Activated effector memory CD4-positive, alpha-beta T cell treated with Interleukin-2 at 50 U/mL for 16 hours (primary cell): ENCODE results near the gene STIM1.
A peak's percentile ranks its signal among the peaks of the same experiment; 100 is the strongest.

Experiments used
- DNase-seq: peaks from one replicate; pipeline ENCODE4 v3.0.0-alpha.2; 2020

The STIM1 gene

DNA sequence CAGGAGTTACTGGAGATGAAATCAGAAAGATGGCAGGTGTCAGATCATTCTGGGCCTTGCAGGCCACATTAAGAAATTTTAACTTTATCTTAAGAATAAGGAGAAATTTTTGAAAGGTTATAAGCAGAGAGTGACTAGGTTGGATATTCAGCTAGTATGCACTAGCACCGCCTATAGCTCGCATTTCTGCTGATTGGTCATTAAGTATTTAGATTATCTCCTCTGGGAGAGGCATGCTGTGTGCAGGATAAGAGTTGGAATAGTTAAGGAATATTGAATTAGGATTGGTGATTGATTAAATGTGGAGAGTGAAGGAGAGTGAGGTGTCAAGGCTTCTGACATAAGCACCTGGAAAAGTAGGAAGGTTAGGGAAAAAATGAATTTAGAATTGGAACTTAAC, 100.6 kb downstream of the STIM1 start:
- no peak for DNase-seq

DNA sequence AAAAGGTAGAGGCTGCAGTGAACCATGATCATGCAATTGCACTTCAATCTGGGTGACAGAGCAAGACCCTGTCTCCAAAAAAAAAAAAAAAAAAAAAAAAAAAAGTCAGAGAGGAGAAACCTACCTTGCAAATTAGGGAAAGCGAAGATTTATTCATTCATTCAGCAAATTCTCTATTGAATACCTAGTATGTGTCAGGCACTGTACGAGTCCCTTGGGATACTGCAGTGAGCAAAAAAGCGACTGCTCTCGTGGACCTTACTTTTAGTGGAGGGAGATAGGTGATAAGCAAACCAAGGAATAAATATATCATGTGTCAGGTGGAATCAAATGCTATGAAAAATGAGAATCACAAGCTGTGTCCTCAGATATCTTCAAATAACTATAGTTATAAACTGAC, 101.3 kb downstream of the STIM1 start:
- DNase-seq: no peak

DNA sequence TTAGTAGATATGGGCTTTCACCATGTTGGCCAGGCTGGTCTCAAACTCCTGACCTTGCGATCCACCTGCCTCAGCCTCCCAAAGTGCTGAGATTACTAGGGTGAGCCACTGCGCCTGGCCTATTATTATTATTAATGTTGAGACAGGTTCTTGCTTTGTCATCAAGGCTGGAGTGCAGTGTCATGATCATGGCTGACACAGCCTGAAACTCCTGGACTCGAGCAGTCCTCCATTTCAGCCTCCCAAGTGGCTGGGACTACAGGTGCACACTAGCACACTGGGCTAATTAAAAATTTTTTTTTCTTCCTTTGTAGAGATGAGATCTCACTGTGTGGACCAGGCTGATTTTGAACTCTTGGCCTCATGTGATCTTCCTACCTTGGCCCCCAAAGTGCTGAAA, 102.0 kb downstream of the STIM1 start:
- DNase-seq: no peak

DNA sequence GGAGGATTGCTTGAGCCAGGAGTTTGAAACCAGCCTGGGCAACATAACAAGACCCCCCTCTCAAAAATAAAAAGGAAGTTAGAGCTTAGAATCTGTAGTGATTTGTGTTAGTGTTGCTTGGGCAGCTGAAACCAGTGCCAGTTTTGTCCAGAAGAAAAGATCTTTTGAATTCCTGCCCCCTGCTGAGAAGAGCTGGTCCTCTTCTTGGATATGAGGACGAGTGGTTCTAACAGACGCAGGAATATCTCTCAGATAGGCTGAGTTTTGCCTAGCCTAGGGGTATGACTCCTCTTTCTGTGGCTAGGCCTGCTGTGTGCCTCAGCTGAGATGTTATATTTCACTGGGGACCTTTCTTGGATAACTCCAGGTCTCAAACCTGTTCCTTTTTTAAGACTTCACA, 102.8 kb downstream of the STIM1 start:
- DNase-seq: no peak

DNA sequence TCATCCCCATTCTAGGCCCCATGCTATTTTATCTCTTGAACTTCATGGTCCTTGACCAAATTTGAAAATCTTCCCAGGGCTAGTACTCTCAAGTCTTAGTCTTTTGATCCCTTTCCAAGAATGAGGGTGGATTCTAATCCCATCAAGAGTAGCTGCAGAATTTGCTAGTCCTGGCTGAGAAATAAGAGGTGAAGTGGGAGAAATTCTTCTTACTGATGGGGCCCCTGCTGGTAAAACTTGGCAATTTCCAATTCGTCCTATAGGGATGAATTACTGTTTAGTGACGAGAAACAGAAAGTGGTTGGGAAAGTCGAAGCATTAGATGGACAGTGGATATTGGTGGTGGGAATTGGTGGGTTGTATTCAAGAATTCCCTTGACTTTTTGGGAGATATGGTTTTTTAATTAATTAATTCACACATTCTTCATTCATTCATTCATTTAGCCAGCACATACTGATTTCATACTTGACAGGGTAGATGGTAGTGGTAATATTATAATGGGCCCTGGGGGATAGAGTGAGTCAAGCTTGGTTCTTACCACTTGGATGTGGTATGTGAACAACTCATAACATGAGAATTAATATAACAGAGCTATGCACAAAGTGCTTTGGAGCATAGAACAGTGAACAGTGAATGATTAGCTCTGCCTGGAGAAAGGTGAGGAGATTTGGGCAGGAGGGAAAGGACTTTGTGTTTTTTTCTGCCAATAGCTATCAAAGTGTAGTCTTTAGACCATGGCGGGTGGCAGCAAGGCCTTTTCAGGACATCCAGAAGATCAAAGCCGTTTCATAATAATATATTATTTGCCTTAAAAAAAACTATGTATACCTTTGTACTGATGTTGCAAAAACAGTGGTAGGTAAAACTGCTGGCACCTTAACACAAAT, 103.8 kb downstream of the STIM1 start:
- DNase-seq: no peak

DNA sequence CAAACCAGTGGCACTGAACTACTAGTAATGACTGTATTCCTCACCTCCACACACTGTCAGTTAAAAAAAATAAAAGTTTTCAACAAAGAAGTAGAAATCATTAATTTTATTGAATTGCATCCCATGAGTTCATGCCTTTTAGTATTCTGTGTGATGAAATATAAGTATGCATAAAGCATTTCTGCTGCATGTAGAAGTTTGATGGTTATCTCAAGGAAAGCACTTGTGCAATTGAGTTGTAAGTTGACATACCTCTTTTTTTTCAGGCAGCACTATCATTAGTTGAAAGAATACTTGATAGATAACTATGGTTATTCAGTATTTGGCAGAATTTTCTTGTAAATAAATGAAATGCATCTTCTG, 104.4 kb downstream of the STIM1 start:
- no peak for DNase-seq

DNA sequence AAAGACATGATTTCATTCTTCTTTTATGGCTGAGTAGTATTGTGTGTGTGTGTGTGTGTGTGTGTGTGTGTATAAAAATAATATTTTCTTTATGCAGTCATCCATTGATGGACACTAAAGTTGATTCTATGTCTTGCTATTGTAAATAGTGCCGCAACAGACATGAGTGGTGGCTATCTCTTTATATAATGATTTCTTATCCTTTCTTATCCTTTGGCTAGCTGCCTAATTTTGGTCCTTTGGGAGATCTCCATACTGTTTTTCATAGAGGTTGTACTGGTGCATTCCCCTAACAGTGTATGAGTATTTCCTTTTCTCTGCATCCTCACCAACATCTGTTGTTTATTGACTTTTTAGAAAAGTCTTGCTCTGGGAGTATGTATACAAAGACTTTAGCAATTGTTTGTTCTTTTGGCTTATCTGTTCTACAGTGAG, 107.0 kb downstream of the STIM1 start:
- DNase-seq: no peak

DNA sequence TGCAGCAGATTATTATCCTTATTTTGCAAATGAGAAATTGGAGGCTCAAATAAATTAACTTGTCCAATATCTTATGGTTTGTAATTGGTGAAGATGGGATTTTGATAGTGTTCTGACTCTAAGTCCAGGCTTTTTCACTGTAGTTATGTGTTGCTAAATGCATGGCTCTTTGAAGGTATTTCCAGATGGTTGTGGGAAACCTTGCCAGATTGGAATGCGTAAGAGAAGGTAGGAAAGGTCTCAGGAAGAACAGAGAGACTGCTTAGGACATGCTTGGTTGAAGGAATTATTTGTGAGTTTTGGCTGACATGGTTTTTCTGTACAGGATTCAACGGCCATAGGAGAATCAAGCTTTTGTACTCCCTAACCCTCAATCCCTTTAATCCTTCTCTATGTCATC, 108.6 kb downstream of the STIM1 start:
- DNase-seq: no peak

DNA sequence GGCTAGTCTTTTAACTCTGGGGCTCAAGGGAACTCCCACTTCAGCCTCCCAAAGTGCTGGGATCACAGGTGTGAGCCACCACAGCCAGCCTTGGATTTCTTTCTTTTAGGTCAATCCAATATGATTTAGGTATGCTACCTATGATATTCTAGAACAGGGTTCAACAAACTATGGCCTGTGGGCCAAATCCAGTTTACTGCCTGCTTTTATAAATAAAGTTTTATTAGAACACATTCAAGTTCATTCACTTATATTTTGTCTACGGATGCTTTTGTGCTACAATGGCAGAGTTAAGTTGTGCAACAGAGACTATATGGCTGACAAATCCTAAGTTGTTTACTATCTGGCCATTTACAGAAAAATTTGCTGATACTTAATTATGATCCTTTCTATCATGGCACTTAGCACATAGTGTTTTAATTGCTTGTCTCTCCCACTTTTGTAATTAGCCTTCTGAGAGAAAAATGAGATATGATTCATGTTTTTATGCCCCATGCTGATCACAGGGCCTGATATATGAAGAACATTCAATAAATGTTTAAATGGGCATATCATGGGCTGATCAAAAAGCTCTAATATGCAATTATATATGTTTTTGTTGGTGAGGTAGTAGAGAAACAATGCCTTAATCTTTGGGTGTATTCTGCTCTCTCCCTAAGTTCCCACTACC, 109.6 kb downstream of the STIM1 start:
- DNase-seq: no peak

DNA sequence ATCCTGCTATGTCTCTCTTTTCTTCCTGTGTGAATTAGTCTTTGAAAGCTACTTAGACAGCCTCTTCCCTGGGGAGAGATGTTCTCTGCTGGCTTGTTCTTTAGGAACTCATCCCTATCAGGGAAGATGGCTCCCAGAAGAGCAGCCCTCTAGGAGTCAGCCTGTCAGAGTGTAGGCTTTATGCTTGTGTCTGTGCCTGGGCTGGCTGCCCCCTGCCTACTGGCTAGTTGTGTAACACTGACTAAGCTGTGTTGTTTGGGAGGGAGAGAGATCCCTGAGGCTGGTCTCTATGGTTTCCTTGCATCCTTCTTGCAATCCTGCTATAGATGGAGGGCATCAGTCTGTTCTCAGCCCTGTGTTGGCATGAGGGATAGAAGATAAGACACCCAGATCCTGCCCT, 112.2 kb downstream of the STIM1 start:
- no peak for DNase-seq

DNA sequence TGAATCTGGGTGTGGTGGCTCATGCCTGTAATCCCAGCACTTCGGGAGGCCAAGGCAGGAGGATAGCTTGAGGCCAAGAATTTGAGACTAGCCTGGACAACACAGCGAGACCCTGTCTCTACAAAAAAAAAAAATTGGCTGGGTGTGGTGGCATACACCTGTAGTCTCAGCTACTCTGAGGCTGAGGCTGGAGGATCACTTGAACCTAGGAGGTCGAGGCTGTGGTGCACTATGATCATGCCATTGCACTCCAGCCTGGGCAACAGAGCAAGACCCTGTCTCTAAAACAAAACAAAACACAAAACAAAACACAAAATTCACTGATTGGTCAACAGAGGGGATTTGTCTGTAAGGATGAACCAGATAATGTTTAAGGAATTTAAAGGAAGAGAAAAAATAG, 113.7 kb downstream of the STIM1 start:
- no peak for DNase-seq

DNA sequence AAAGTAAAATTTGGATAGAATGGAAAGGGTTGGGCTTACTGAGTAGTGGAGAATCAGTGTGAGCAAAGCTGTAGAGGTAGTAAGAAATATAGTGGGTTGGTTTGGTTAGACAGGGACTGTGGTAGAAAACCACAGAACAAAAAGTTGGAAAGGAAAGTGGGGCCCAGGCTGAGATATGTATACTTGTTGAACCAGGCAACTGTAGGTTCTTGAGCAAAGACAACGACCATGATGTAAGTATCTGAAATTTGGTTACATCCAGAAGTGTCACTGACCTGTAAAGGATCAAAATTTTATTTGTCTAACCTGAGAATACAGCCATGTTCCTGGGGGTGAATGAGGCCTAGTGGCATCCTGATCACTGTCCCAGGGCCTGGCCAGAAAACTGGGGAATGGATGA, 114.1 kb downstream of the STIM1 start:
- DNase-seq: no peak

DNA sequence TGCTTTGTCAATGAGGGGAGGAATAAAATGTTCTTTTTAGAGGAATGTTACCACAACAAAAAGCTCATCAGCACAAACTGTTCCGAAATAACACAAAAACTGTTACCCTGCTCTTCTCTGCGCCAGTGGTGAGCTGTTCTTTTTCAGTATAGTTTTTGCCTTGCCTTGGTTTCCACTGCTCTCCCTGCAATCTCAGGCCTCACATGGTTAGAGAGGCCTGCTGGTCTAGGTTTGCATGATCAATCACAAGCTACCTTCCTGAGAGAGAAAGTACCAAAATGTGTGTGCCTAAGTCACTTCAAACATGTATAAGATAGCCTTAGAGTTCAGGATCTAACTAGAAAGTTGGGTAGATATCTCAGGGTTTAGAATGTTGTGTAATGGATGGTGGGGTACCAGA, 114.6 kb downstream of the STIM1 start:
- no peak for DNase-seq

DNA sequence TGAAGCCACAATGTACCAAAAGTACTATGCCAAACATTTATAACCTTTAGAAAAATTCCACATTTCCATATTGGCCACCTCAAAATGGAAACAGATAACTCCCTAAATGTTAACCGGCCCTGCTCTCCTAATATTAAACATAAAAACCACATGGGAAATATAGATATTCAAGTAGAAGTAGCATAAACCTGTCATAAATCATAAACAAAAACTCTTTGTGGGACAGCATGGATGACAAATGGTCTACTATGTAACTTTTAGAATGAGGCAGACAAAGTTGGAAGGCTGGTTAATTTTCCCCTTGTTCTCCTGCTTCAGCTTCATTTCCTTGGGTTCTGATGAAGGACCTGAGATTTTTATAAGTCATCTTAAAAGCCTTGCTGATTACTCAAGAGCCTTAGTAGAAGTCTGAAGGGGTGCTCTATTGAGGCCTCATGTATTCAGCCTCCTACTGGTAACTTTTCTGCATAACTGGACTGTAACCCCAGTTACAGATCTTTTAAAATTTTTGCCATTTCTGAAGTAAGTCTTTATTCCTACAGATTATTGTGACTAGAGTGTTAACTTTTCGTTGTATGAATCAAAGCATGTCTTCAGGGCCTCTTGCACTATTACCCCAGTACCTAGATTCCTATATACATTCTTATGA, 116.4 kb downstream of the STIM1 start:
- no peak for DNase-seq

DNA sequence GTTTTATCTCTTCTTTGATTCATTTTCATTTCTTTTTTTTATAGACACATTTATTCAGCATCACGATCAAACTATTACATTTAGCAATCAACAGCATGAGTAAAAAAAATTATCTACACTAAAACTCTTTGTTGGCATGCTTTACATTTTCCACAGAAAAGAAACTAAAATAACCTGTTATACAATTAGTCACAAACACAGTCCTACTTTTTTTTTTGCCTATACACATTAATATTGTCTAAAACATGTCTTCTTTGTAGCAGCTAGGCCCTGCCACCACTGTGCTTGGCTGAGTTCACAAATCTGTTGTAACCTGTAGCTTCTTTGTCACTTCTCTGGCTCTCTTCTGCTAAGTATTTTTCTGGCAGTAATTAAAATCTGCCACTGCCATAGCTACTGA, 117.0 kb downstream of the STIM1 start:
- DNase-seq: no peak

DNA sequence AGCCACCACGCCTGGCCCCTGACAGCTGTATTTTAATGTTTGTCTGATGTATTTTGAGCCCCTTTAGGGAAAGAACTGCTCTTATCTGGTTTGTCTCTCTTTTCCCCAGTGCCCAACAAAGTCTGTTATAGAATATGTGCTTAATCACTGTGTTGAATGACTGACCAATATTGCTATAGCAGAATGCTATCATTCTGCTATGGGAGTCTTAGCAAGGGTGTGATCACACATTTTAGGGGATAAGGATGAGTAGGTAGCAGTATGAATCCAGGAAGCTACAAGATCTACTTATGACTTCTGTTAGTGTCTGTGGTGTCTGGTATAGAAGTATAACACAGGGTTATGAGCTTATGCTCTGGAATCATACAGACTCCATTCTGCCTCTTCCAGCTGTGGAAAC, 121.6 kb downstream of the STIM1 start:
- DNase-seq: no peak

DNA sequence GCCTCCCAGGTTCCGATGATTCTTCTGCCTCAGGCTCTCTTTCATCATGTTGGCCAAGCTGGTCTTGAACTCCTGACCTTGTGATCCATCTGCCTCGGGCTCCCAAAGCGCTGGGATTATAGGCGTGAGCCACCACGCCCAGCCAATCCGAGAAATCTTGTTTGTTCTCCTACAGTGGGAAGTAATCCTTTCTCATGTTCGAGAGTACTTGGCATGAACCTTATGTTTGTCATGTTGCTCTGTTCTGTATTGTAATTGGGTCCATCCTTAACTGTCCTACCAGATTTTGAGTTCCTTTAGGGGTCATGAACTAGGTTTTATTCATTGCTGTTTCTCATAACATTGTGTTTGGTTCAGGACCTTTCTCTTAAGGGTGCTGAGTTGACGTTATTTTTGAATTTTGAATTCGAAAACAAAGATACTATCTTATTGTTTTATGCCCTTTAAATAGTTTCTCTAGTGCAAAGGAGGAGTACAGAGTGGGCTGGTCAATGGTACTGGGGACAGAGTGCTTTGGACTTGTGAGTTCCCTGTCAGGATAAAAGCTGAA, 125.7 kb downstream of the STIM1 start:
- no peak for DNase-seq

DNA sequence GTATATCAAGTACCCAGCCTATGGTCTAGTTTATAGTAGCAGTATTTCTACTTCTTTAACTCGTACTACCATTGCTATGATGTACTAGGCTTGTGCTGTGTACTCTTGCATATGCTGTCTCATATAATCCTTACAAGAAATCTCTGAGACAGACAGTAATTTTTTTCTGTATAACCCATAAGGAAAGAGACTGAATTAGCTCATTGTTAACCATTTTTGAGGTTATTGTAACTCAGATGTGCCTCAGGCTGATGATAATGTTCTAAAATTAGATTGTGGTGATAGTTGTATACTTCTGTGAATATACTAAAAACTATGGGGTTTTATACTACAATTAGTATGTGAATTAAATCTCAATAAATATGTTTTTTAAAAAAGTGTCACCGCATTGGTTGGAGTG, 127.0 kb downstream of the STIM1 start:
- no peak for DNase-seq

DNA sequence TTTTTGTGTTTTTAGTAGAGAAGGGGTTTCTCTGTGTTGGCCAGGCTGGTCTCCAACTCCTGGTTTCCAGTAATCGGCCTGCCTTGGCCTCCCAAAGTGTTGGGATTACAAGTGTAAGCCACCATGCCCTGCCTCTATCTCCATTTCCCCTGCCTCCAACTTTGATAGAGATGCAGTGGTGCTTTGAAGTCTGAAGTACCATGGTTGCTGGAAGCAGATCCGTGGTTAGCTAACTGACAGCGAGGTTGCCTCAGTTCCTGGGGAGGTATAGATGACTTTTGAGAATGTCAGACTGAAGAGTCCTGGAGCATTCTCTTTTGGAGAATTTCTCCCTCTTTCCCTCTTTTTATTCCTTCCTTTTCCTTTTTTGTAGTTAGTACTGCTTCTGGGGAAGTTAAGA, 127.6 kb downstream of the STIM1 start:
- DNase-seq: no peak

DNA sequence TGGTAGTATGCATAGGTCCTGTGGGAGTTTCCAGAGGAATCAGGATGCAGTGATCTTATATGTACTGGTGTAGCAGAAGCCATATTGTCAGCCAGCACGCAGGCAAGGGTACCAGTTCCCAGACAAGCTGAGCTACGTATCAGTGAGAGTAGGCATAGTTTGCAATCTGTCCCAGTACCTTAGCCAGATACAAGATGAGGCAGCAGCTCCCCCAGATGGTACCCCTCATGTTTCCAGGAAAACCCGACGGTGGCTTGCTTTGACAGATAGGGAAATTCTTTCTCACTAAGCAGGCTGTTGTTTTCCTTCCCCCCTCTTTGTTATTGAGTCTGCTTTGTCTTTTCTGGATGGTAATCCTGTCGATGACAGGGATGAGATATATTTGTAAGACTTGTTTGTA, 129.4 kb downstream of the STIM1 start:
- peak; percentile 6 for DNase-seq

DNA sequence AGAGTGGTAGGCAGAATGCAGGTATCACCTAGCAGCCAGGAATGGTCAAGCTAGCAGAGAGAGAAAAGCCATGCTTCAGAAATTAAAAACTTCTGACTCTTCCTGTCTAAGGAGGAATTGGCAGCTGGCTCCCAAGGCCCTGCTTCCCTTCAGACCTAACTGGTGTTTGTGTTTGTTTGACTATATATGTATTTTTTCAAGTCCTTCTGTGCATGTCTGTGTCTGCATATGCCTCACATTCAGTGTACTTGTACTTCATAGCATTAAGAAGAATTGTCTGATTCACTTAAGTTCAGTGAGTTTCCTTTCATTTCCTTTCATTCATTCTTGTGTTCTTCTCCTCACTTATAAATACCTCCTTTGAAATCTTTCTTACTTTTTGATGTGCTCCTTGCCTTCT, 130.2 kb downstream of the STIM1 start:
- DNase-seq: no peak

DNA sequence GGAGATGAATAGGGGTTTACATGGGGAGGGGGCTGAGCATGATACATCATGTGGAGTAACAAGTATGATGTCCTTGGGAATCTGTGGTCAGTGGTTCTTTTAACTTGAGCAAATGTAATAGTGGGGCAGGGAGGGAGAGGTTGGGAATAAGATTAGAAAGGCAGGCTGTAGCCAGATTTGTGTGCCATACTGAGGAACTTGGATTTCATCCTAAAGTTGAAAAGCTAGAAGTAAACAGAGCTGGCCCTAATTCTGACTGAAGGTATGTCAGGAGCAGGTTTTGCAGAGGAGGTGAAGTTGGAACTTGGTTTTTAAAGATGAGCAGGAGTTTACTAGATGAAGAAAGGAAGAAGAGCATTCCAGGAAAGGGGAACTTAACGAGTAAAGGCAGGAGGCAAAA, 130.8 kb downstream of the STIM1 start:
- no peak for DNase-seq

DNA sequence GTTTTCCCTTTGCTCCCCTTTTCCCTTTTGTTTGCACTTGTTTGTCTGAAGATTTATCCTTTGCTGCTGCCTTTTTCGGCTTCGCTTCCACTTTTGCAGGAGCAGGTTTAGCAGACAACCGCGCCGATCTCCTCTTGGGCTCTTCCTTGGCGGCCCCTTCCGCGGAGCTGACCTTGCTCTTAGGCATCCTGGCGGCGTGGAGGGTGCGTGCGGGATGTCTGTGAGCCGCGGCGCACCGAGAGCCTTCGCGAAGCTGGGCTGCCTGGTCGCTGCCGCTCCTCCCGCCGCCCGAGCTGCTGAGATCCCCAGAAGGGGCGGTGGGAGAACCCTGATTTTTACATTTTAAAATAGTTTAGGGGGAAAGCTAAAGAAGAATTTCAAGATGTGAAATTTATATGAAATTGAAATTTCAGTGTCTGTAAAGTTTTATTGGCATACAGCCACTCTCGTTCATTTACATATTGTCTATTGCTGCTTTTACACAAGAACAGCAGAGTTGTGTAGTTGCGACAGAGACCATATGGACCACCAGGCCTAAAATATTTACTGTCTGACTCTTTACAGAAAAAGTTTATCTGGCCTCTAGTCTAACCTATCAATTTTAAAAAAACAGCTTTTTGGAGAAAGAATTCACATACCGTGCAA, 133.9 kb downstream of the STIM1 start:
- no peak for DNase-seq
